Astrocyte (in vitro differentiated cells and primary cell): Measurements from ENCODE around the gene TMPRSS13. TPM values are rescaled to one million over a fixed set of nuclear protein-coding genes. Genes with fewer than 3 reads are reported as not detected.

ENCODE experiments used
- DNase-seq: peaks from one replicate; pipeline ENCODE4 v3.0.0-alpha.2; 2010; ENCODE audit warnings: low read depth
- FAIRE-seq: peaks from 2 replicates; lab custom pipeline; 2011; peaks lifted over from hg19 to GRCh38; lab: Jason Lieb, UNC
- H2AFZ ChIP-seq: 2 replicates; pipeline ENCODE4 v1.6.0; 2012; ENCODE audit warnings: low read depth, low read length, inconsistent platforms
- H3K27ac ChIP-seq: 2 replicates; pipeline ENCODE4 v1.5.1; 2011; ENCODE audit warnings: low read depth, low read length, inconsistent platforms
- H3K27me3 ChIP-seq: 2 replicates; pipeline ENCODE4 v1.6.0; 2011; ENCODE audit warnings: low read length, inconsistent platforms; ENCODE audit not compliant: insufficient read depth
- H3K36me3 ChIP-seq: 2 replicates; pipeline ENCODE4 v1.5.1; 2011; ENCODE audit warnings: low read length, inconsistent platforms; ENCODE audit not compliant: insufficient read depth
- H3K4me1 ChIP-seq: 2 replicates; pipeline ENCODE4 v1.5.1; 2011; ENCODE audit warnings: low read length, inconsistent platforms; ENCODE audit not compliant: insufficient read depth
- H3K4me2 ChIP-seq: 2 replicates; pipeline ENCODE4 v1.6.0; 2012; ENCODE audit warnings: low read length, inconsistent platforms
- H3K4me3 ChIP-seq: 2 replicates; pipeline ENCODE4 v1.5.1; 2011; ENCODE audit warnings: low read depth, mild to moderate bottlenecking, low read length, inconsistent platforms; ENCODE audit not compliant: insufficient read depth
- H3K79me2 ChIP-seq: 2 replicates; pipeline ENCODE4 v1.6.0; 2012; ENCODE audit warnings: mild to moderate bottlenecking, low read length, inconsistent platforms; ENCODE audit not compliant: insufficient read depth
- H3K9ac ChIP-seq: 2 replicates; pipeline ENCODE4 v1.6.0; 2012; ENCODE audit warnings: mild to moderate bottlenecking, low read length, inconsistent platforms
- H3K9me3 ChIP-seq: 2 replicates; pipeline ENCODE4 v1.5.1; 2012; ENCODE audit warnings: low read depth, mild to moderate bottlenecking, low read length, inconsistent platforms; ENCODE audit not compliant: insufficient read depth
- H4K20me1 ChIP-seq: 2 replicates; pipeline ENCODE4 v1.6.0; 2012; ENCODE audit warnings: low read length, inconsistent platforms; ENCODE audit not compliant: insufficient read depth
- H3K27ac Mint-ChIP-seq: one replicate; pipeline ENCODE4 v1.8.0; 2021; ENCODE audit warnings: mild to moderate bottlenecking, mixed read lengths; ENCODE audit not compliant: unreplicated experiment
- H3K27me3 Mint-ChIP-seq: one replicate; pipeline ENCODE4 v1.8.0; 2021; ENCODE audit warnings: low read depth, mixed read lengths; ENCODE audit not compliant: unreplicated experiment
- H3K36me3 Mint-ChIP-seq: one replicate; pipeline ENCODE4 v1.8.0; 2021; ENCODE audit warnings: low read depth, mixed read lengths; ENCODE audit not compliant: unreplicated experiment
- H3K4me1 Mint-ChIP-seq: one replicate; pipeline ENCODE4 v1.8.0; 2021; ENCODE audit warnings: low read depth, mixed read lengths; ENCODE audit not compliant: unreplicated experiment
- H3K4me3 Mint-ChIP-seq: one replicate; pipeline ENCODE4 v1.8.0; 2021; ENCODE audit warnings: mild to moderate bottlenecking, moderate library complexity, mixed read lengths; ENCODE audit not compliant: unreplicated experiment
- H3K9me3 Mint-ChIP-seq: one replicate; pipeline ENCODE4 v1.8.0; 2021; ENCODE audit warnings: mild to moderate bottlenecking, mixed read lengths; ENCODE audit not compliant: unreplicated experiment
- EZH2 ChIP-seq: IDR thresholded peaks from 2 replicates; pipeline ENCODE4 v1.6.1; 2012; ENCODE audit warnings: mild to moderate bottlenecking, low read length, inconsistent platforms; ENCODE audit not compliant: insufficient read depth
- total RNA-seq: library from RNA; stranded (reverse); gene quantifications from 2 replicates; pipeline ENCODE4 v1.2.1, GENCODE V29; 2021
- TF ChIP-seq, protein P1 (sequence below): IDR thresholded peaks from 2 replicates; pipeline ENCODE4 v1.5.1; 2011; ENCODE audit warnings: low read depth, mild to moderate bottlenecking, inconsistent platforms, low read length, moderate library complexity; ENCODE audit not compliant: insufficient read depth

The TMPRSS13 gene
- total RNA-seq, 1 donor from 2014 or later: 0.66 TPM

DNA sequence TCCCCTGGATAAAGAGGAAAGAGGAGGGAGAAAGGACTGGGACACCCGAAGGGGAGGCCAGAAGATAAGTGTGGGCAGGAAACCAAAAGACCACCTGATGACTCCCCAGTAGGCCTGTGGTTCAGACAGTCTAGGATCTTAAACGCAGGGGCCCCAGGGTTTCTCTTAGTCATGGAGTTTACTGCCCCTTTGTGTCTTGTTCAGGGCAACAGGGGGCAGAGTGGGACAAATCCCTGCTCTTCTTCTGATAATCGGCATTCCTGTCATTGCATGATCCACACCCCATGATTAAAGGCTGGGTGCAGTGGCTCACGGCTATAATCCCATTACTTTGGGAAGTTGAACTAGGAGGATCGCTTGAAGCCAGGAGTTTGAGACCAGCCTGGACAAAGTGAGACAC is 4.7 kb upstream of the TMPRSS13 start:
- H3K27ac ChIP-seq: no peak overlapping the region
- no peak overlapping the region for H3K4me3 ChIP-seq
- no peaks in the 10 kb centered on the region for H3K9me3 ChIP-seq
- no peak overlapping the region for H3K9ac ChIP-seq
- H3K4me1 ChIP-seq: no peaks in the 10 kb centered on the region
- Mint-ChIP-seq H3K4me1 (peaks cover 13% of the 10 kb centered on the region), H3K36me3 (no peaks in the 10 kb centered on the region), H3K9me3 (no peaks in the 10 kb centered on the region), H3K27me3 (peaks cover 41% of the 10 kb centered on the region), H3K27ac (no peak overlapping the region), H3K4me3 (no peak overlapping the region)
- H3K27me3 ChIP-seq: peaks cover 7% of the 10 kb centered on the region
- DNase-seq: no peak
- no peak overlapping the region for H3K4me2 ChIP-seq
- no peaks in the 10 kb centered on the region for H3K36me3 ChIP-seq
- no peaks in the 10 kb centered on the region for H3K79me2 ChIP-seq
- no peak overlapping the region for H2AFZ ChIP-seq
- H4K20me1 ChIP-seq: no peaks in the 10 kb centered on the region
- TF ChIP-seq, protein P1, sequence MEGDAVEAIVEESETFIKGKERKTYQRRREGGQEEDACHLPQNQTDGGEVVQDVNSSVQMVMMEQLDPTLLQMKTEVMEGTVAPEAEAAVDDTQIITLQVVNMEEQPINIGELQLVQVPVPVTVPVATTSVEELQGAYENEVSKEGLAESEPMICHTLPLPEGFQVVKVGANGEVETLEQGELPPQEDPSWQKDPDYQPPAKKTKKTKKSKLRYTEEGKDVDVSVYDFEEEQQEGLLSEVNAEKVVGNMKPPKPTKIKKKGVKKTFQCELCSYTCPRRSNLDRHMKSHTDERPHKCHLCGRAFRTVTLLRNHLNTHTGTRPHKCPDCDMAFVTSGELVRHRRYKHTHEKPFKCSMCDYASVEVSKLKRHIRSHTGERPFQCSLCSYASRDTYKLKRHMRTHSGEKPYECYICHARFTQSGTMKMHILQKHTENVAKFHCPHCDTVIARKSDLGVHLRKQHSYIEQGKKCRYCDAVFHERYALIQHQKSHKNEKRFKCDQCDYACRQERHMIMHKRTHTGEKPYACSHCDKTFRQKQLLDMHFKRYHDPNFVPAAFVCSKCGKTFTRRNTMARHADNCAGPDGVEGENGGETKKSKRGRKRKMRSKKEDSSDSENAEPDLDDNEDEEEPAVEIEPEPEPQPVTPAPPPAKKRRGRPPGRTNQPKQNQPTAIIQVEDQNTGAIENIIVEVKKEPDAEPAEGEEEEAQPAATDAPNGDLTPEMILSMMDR: no peak
- no peak for TF ChIP-seq EZH2
- FAIRE-seq: no peak

DNA sequence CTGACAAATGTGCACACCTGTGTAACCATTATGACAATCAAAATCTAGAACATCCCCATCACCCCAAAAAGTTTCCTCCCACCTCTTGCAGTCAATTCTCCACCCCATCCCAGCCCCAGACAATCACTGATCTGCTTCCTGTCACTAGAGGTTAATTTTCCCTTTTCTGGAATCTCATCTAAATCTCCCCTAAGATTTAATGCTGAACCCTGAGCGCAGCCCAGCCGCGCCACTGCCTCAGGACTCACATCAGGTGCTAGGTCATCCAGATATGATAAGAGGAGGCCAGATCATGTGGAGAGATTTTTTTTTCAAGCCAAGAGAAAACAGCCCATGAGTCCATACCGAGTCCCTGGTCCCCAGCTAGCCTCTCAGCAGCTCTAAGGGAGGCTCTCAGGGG is 4.3 kb upstream of the TMPRSS13 start:
- H3K9me3 ChIP-seq: no peaks in the 10 kb centered on the region
- H4K20me1 ChIP-seq: no peaks in the 10 kb centered on the region
- Mint-ChIP-seq H3K36me3 (no peaks in the 10 kb centered on the region), H3K27me3 (peaks cover 44% of the 10 kb centered on the region), H3K4me3 (no peak overlapping the region), H3K4me1 (peaks cover 13% of the 10 kb centered on the region), H3K27ac (no peak overlapping the region), H3K9me3 (no peaks in the 10 kb centered on the region)
- no peak overlapping the region for H3K4me3 ChIP-seq
- no peaks in the 10 kb centered on the region for H3K79me2 ChIP-seq
- TF ChIP-seq, protein P1: no peak
- no peak for TF ChIP-seq EZH2
- no peaks in the 10 kb centered on the region for H3K36me3 ChIP-seq
- peaks cover 11% of the 10 kb centered on the region for H3K27me3 ChIP-seq
- H3K4me1 ChIP-seq: no peaks in the 10 kb centered on the region
- H3K9ac ChIP-seq: no peak overlapping the region
- DNase-seq (no peak), FAIRE-seq (no peak)
- H2AFZ ChIP-seq: no peak overlapping the region
- H3K4me2 ChIP-seq: no peak overlapping the region
- no peak overlapping the region for H3K27ac ChIP-seq

DNA sequence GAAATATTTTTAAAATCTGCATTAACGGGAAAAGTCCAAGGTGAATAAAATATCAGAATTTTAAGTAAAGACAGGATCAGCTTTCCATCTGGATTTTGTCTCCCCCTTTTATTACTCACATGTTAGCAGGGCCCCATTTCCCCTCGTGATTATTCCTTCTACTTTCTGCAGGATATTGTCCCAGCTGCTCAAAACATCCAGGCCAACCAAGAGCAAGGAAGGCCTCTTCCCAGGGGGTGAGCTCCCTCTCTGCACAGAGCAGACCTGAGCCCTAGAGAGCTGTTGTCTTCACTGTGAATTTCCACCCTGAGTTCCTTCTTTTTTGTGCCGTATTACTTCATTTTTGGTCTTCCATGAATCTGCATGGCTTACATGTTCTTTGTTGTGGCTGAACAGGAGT is 3.7 kb upstream of the TMPRSS13 start:
- DNase-seq: no peak
- Histone ChIP-seq H3K36me3 (no peaks in the 10 kb centered on the region), H3K27ac (no peak overlapping the region), H3K9me3 (no peaks in the 10 kb centered on the region), H4K20me1 (no peaks in the 10 kb centered on the region), H3K4me1 (no peaks in the 10 kb centered on the region), H3K27me3 (peaks cover 14% of the 10 kb centered on the region), H2AFZ (no peak overlapping the region), H3K4me3 (no peak overlapping the region), H3K4me2 (no peak overlapping the region), H3K9ac (no peak overlapping the region), H3K79me2 (no peaks in the 10 kb centered on the region)
- Mint-ChIP-seq H3K4me1 (peaks cover 13% of the 10 kb centered on the region), H3K36me3 (no peaks in the 10 kb centered on the region), H3K9me3 (no peaks in the 10 kb centered on the region), H3K4me3 (no peak overlapping the region), H3K27ac (no peak overlapping the region), H3K27me3 (peaks cover 46% of the 10 kb centered on the region)
- TF ChIP-seq, protein P1: no peak
- TF ChIP-seq EZH2: no peak
- FAIRE-seq: no peak
